ENCODE results near the gene RNF151. TPM values are rescaled to one million over a fixed set of nuclear protein-coding genes. Genes with fewer than 3 reads are reported as not detected.

The RNF151 gene
- total RNA-seq, 4 donors from 2014 or later: not detected

DNA sequence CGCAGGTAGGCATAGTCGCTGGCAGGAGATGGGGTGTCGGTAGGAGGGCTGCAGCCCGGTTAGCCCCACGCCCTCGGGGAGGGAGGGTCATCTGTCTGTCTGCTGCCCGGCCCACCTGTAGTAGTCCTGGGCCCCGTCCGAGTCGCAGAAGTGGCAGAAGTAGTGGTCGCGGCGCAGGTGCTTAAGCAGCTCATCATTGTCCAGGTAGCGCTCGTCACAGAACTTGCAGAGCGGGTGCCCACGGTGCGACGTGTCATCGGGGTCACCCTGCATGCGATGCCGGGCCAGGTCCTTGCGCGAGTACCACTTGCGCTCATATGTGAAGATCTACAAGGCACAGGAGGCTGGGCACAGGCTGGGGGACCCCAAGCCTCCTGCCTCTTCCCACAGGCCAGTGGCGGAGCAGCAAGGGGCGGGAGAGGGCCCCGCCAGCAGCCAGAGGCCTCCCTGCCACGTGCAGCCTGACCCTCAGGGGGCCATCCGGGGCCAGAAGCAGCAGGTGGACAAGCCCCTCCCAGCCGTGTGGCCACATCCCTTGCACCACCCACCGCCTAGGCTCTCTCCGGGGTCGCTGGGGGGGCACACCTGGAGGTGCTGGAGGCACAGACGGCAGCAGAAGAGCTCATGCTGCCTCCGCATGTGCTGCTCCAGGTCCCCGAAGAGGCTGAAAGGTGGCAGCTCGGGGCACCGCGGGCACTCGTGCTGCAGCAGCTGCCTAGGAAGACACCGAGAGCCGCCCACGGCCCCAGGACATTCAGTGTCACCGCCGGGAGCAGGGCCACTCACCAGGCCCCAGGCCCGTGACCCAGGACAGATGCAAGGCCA is 36.0 kb downstream of the RNF151 start:
- whole genome bisulfite sequencing, 2 donors (ENCODE audit: low coverage in 1 of 2): 95% methylated on average over 40 of the region's 47 CpGs; no CpG with 5 or more reads in 1 of the 2 donors
- in situ Hi-C loops (cut with MboI; ENCODE audit: low pct_ligation_motif_present in 1 of 4, low pct_unique_long_range_greater_than_20kb in 1 of 4, low sequenced_read_pairs in 3 of 4): loop anchor here in 1 of 4 donors (25.0 kb wide), 1 partner anchor 135 kb away; the partner anchor contains the start of genes PKD1 and RAB26
- no peak for TF ChIP-seq POLR2AphosphoS5 (IDR thresholded peaks at IDR 0.05)
- no peak for TF ChIP-seq EP300 (IDR thresholded peaks at IDR 0.05; ENCODE audit: low read depth)
- TF ChIP-seq POLR2A (IDR thresholded peaks at IDR 0.05): no peak
- Histone ChIP-seq H3K4me3 (no peak overlapping the region), H3K27ac (no peak overlapping the region), H3K4me1 (peaks cover 19 to 36% (median 27%) of the 10 kb centered on the region in 4 donors), H3K9me3 (no peaks in the 10 kb centered on the region), H3K27me3 (no peaks in the 10 kb centered on the region), H3K36me3 (peaks cover 0 to 45% (median 28%) of the 10 kb centered on the region in 4 donors)
- DNase-seq: no peak
- intact Hi-C loops (cut with DNase I; ENCODE audit: low total_unique reads): loop anchor here (10.0 kb wide), 1 partner anchor 232 kb away; the partner anchor contains the start of gene DNASE1L2

DNA sequence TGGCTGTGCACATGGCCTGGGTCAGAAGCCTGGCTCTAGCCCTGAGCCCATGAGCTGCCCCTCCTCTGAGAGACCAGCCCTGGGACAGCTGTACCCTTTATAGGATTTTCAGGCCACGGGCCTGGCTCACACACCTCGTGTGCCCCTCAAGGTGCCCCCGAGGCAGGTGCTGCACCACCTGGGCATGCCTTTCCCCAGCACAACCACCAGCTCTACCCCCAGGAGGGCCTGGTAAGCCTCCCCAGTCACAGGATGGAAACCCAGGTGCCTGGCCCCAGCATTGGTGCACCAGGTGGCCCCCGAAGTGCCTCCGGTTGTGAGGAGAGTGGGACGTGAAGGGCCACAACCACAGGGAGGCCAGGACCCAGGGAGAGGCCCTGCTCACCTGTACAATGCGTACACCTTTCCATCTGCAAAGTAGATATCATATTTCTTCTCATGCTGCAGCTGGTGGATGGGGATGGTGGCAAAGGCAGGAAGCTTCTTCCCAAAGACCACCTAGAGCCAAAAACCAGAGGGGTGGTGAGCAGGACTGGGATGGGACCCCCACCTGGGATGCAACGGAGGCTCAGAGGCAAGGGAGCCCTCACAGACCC is 36.7 kb downstream of the RNF151 start:
- TF ChIP-seq, protein P1, sequence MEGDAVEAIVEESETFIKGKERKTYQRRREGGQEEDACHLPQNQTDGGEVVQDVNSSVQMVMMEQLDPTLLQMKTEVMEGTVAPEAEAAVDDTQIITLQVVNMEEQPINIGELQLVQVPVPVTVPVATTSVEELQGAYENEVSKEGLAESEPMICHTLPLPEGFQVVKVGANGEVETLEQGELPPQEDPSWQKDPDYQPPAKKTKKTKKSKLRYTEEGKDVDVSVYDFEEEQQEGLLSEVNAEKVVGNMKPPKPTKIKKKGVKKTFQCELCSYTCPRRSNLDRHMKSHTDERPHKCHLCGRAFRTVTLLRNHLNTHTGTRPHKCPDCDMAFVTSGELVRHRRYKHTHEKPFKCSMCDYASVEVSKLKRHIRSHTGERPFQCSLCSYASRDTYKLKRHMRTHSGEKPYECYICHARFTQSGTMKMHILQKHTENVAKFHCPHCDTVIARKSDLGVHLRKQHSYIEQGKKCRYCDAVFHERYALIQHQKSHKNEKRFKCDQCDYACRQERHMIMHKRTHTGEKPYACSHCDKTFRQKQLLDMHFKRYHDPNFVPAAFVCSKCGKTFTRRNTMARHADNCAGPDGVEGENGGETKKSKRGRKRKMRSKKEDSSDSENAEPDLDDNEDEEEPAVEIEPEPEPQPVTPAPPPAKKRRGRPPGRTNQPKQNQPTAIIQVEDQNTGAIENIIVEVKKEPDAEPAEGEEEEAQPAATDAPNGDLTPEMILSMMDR (IDR thresholded peaks at IDR 0.05): no peak
- TF ChIP-seq POLR2A (IDR thresholded peaks at IDR 0.05) (no peak), POLR2AphosphoS5 (IDR thresholded peaks at IDR 0.05) (no peak), EP300 (IDR thresholded peaks at IDR 0.05; ENCODE audit: low read depth) (no peak)
- Histone ChIP-seq H3K27me3 (no peaks in the 10 kb centered on the region), H3K27ac (peak overlapping the region in 1 of 4 donors; percentile 79), H3K4me3 (no peak overlapping the region), H3K36me3 (peaks cover 0 to 40% (median 25%) of the 10 kb centered on the region in 4 donors), H3K9me3 (no peaks in the 10 kb centered on the region), H3K4me1 (peaks cover 25 to 43% (median 34%) of the 10 kb centered on the region in 4 donors)
- in situ Hi-C loops (cut with MboI; ENCODE audit: low pct_ligation_motif_present in 1 of 4, low pct_unique_long_range_greater_than_20kb in 1 of 4, low sequenced_read_pairs in 3 of 4): loop anchor here in 1 of 4 donors (25.0 kb wide), 1 partner anchor 134 kb away; the partner anchor contains the start of genes PKD1 and RAB26
- WGBS, 2 donors (ENCODE audit: low coverage in 1 of 2): 84% methylated on average over 8 of the region's 8 CpGs; no CpG with 5 or more reads in 1 of the 2 donors
- DNase-seq: no peak
- intact Hi-C loops (cut with DNase I; ENCODE audit: low total_unique reads): loop anchor here (10.0 kb wide), 1 partner anchor 231 kb away; the partner anchor contains the start of gene DNASE1L2

DNA sequence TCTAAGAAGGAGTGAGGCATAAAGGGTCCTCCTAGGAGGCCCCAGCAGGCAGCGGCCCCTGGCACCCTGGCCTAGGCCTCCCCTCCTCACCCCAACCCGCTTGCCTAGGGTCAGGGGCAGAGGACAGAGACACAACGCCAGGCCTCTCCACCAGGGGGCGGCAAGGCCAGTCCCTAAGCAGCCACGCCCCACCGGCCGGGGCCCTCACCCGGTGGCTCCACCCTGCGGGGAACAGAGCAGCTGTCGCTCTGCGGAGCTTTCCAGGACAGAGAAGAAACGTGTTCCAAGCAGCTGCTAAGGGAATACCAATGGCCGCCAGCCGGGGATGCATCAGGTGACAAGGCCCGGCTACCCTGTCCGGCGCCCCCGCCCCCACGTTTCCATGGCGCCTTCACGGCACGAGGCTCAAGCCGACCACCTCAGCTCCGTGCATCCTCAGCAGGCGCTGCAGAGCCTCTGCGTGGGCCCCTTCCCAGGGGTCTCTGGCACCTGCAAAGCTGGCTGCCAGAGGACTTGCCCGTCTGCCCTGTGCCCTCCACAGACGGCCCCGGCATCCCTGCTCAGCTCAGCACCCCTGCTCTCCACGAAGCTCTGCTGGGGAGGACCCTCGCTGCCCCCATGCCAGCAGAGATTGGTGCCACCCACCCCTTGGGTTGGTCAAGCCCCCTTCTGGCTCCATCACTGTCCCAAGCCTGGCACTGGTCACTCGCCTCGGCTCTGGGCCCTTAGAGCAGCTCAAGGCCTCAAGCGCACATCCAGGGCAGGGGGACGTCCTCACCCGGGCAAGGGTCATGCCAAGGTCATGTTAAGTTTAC is 37.4 kb downstream of the RNF151 start:
- TF ChIP-seq, protein P1 (IDR thresholded peaks at IDR 0.05): peak; percentile 94 to 99 (median 97)
- TF ChIP-seq POLR2AphosphoS5 (IDR thresholded peaks at IDR 0.05): peak in 2 of 3 donors; percentile 26 to 47
- TF ChIP-seq POLR2A (IDR thresholded peaks at IDR 0.05): no peak
- in situ Hi-C loops (cut with MboI; ENCODE audit: low pct_ligation_motif_present in 1 of 4, low pct_unique_long_range_greater_than_20kb in 1 of 4, low sequenced_read_pairs in 3 of 4): loop anchor here in 1 of 4 donors (25.0 kb wide), 1 partner anchor 133 kb away; the partner anchor contains the start of genes PKD1 and RAB26
- H3K9me3 ChIP-seq: no peaks in the 10 kb centered on the region
- intact Hi-C loops (cut with DNase I; ENCODE audit: low total_unique reads): loop anchor here (10.0 kb wide), 1 partner anchor 231 kb away; the partner anchor contains the start of gene DNASE1L2
- H3K4me3 ChIP-seq: peak overlapping the region in 1 of 4 donors; percentile 4
- peak; percentile 95 for DNase-seq
- H3K27ac ChIP-seq: peak overlapping the region; percentile 52 to 79 (median 62)
- H3K36me3 ChIP-seq: peaks cover 0 to 34% (median 23%) of the 10 kb centered on the region in 4 donors
- peaks cover 29 to 50% (median 40%) of the 10 kb centered on the region in 4 donors for H3K4me1 ChIP-seq
- H3K27me3 ChIP-seq: no peaks in the 10 kb centered on the region
- 40% methylated on average over 26 of the region's 36 CpGs; no CpG with 5 or more reads in 1 of the 2 donors for WGBS, 2 donors (ENCODE audit: low coverage in 1 of 2)

Data from transverse colon (tissue), 4 donors.